HL-60 (cell line): ENCODE data around the gene POU2F1.

ENCODE experiments used
- GABPA ChIP-seq: IDR thresholded peaks from 2 replicates; pipeline ENCODE4 v1.6.1; 2012; ENCODE audit warnings: low read depth
- POLR2AphosphoS5 ChIP-seq: IDR thresholded peaks from 2 replicates; pipeline ENCODE4 v1.6.1; 2012; ENCODE audit warnings: low read depth
- SPI1 ChIP-seq: IDR thresholded peaks from 2 replicates; pipeline ENCODE4 v1.6.1; 2012; ENCODE audit warnings: low read depth, mild to moderate bottlenecking, borderline replicate concordance
- TF ChIP-seq, protein P1 (sequence below): IDR thresholded peaks from one replicate; pipeline ENCODE4 v1.5.1; 2011; ENCODE audit warnings: low read length, control low read depth, inconsistent platforms; ENCODE audit not compliant: insufficient read depth

DNA sequence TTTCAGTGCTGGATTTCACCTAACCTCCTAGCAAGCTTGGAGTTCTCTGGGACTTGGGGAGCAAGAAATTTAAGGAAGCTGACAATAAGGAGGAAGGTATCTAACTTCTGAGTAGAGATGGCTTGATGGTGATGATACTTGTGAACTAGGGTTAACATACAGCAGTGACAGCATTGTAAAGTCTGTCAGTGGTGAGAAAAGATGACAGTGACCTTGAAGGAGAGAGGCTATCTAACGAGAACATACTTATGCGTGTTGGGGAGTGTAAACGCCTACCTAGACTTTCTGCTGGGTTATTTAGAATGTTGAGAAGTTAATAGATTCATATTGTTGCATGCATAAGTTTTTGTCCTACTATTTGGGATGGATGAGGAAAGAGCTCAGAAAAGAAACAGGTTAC is 16.3 kb downstream of the POU2F1 start:
- TF ChIP-seq POLR2AphosphoS5: no peak
- TF ChIP-seq, protein P1, sequence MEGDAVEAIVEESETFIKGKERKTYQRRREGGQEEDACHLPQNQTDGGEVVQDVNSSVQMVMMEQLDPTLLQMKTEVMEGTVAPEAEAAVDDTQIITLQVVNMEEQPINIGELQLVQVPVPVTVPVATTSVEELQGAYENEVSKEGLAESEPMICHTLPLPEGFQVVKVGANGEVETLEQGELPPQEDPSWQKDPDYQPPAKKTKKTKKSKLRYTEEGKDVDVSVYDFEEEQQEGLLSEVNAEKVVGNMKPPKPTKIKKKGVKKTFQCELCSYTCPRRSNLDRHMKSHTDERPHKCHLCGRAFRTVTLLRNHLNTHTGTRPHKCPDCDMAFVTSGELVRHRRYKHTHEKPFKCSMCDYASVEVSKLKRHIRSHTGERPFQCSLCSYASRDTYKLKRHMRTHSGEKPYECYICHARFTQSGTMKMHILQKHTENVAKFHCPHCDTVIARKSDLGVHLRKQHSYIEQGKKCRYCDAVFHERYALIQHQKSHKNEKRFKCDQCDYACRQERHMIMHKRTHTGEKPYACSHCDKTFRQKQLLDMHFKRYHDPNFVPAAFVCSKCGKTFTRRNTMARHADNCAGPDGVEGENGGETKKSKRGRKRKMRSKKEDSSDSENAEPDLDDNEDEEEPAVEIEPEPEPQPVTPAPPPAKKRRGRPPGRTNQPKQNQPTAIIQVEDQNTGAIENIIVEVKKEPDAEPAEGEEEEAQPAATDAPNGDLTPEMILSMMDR: no peak
- TF ChIP-seq SPI1: no peak
- no peak for TF ChIP-seq GABPA
